H9 (cell line): ENCODE measurements around the gene VPREB3. TPM values are rescaled to one million over a fixed set of nuclear protein-coding genes. Genes with fewer than 3 reads are reported as not detected.

Experiments
- DNase-seq: peaks from one replicate; pipeline ENCODE4 v3.0.0-alpha.2; 2017
- H2AFZ ChIP-seq: one replicate; pipeline ENCODE4 v1.6.1; 2013; ENCODE audit warnings: mild to moderate bottlenecking, low read length, control low read depth, moderate library complexity
- H2AK5ac ChIP-seq: 2 replicates; pipeline ENCODE4 v1.6.1; 2013; ENCODE audit warnings: low read length, control low read depth, mixed read lengths; ENCODE audit not compliant: insufficient read length
- H2BK120ac ChIP-seq: one replicate; pipeline ENCODE4 v1.6.1; 2013; ENCODE audit warnings: low read depth, mild to moderate bottlenecking, low read length, control low read depth, inconsistent platforms; ENCODE audit not compliant: poor library complexity, severe bottlenecking
- H2BK12ac ChIP-seq: 2 replicates; pipeline ENCODE4 v1.6.1; 2013; ENCODE audit warnings: low read length, control low read depth, mixed read lengths, low read depth; ENCODE audit not compliant: insufficient read length
- H2BK15ac ChIP-seq: 2 replicates; pipeline ENCODE4 v1.6.1; 2013; ENCODE audit warnings: low read depth, low read length, control low read depth
- H2BK20ac ChIP-seq: one replicate; pipeline ENCODE4 v1.6.1; 2013; ENCODE audit warnings: low read depth, mild to moderate bottlenecking, low read length, control low read depth, inconsistent platforms; ENCODE audit not compliant: poor library complexity, severe bottlenecking
- H2BK5ac ChIP-seq: 2 replicates; pipeline ENCODE4 v1.6.1; 2013; ENCODE audit warnings: low read length, control low read depth, mixed read lengths; ENCODE audit not compliant: insufficient read length
- H3K14ac ChIP-seq: 2 replicates; pipeline ENCODE4 v1.6.1; 2013; ENCODE audit warnings: low read length, control low read depth; ENCODE audit not compliant: insufficient read depth
- H3K18ac ChIP-seq: 2 replicates; pipeline ENCODE4 v1.6.1; 2013; ENCODE audit warnings: low read depth, mild to moderate bottlenecking, mixed read lengths, low read length, control low read depth; ENCODE audit not compliant: insufficient read length
- H3K23ac ChIP-seq: 2 replicates; pipeline ENCODE4 v1.6.1; 2013; ENCODE audit warnings: low read length, control low read depth, mixed read lengths, low read depth; ENCODE audit not compliant: insufficient read length
- H3K23me2 ChIP-seq: 2 replicates; pipeline ENCODE4 v1.6.1; 2013; ENCODE audit warnings: low read depth, mild to moderate bottlenecking, mixed read lengths, low read length, control low read depth; ENCODE audit not compliant: insufficient read length, poor library complexity, severe bottlenecking
- H3K27ac ChIP-seq: 2 replicates; pipeline ENCODE4 v1.5.1; 2013; ENCODE audit warnings: low read length, control low read depth, mixed read lengths, low read depth; ENCODE audit not compliant: insufficient read length
- H3K27me3 ChIP-seq: 2 replicates; pipeline ENCODE4 v1.6.1; 2013; ENCODE audit warnings: low read length, control low read depth, inconsistent platforms; ENCODE audit not compliant: insufficient read depth
- H3K4ac ChIP-seq: 2 replicates; pipeline ENCODE4 v1.6.1; 2013; ENCODE audit warnings: low read depth, mild to moderate bottlenecking, control low read depth, inconsistent platforms, low read length, moderate library complexity
- H3K4me1 ChIP-seq: 2 replicates; pipeline ENCODE4 v1.6.1; 2013; ENCODE audit warnings: low read length, control low read depth, inconsistent platforms; ENCODE audit not compliant: insufficient read depth
- H3K4me2 ChIP-seq: 2 replicates; pipeline ENCODE4 v1.6.1; 2013; ENCODE audit warnings: low read length, control low read depth, mixed read lengths; ENCODE audit not compliant: insufficient read length, insufficient read depth
- H3K56ac ChIP-seq: 2 replicates; pipeline ENCODE4 v1.6.1; 2013; ENCODE audit warnings: low read depth, mild to moderate bottlenecking, mixed read lengths, low read length, control low read depth; ENCODE audit not compliant: insufficient read length
- H3K79me1 ChIP-seq: 2 replicates; pipeline ENCODE4 v1.6.1; 2013; ENCODE audit warnings: low read depth, mild to moderate bottlenecking, moderate library complexity, low read length, control low read depth, inconsistent platforms; ENCODE audit not compliant: insufficient read depth, poor library complexity, severe bottlenecking
- H3K79me2 ChIP-seq: 2 replicates; pipeline ENCODE4 v1.6.1; 2013; ENCODE audit warnings: low read length, control low read depth, inconsistent platforms; ENCODE audit not compliant: insufficient read depth
- H3K9ac ChIP-seq: 2 replicates; pipeline ENCODE4 v1.6.1; 2013; ENCODE audit warnings: low read length, control low read depth, mixed read lengths; ENCODE audit not compliant: insufficient read length; ENCODE audit errors: extremely low read depth
- H3K9me3 ChIP-seq: one replicate; pipeline ENCODE4 v1.6.1; 2013; ENCODE audit warnings: low read depth, low read length, inconsistent platforms; ENCODE audit not compliant: control insufficient read depth
- H3T11ph ChIP-seq: one replicate; pipeline ENCODE4 v1.6.1; 2013; ENCODE audit warnings: mild to moderate bottlenecking, low read length, control low read depth, inconsistent platforms
- H4K20me1 ChIP-seq: one replicate; pipeline ENCODE4 v1.6.1; 2013; ENCODE audit not compliant: control insufficient read depth, insufficient read length, insufficient read depth
- H4K5ac ChIP-seq: 2 replicates; pipeline ENCODE4 v1.6.1; 2013; ENCODE audit warnings: low read depth, mild to moderate bottlenecking, mixed read lengths, low read length, control low read depth; ENCODE audit not compliant: insufficient read length
- H4K8ac ChIP-seq: replicated peaks from 2 replicates; pipeline ENCODE4 v1.6.1; 2013; ENCODE audit warnings: low read length, control low read depth, mixed read lengths, low read depth; ENCODE audit not compliant: insufficient read length
- H4K91ac ChIP-seq: 2 replicates; pipeline ENCODE4 v1.6.1; 2013; ENCODE audit warnings: low read depth, mild to moderate bottlenecking, moderate library complexity, mixed read lengths, low read length, control low read depth; ENCODE audit not compliant: insufficient read length
- H3K27ac Mint-ChIP-seq, 3 experiments: 2 replicates in 2 of 3; 3 replicates in 1 of 3; pipeline ENCODE4 v1.8.0; 2020 to 2021; ENCODE audit warnings: mixed read lengths in 3 of 3, mild to moderate bottlenecking in 1 of 3, moderate library complexity in 1 of 3
- H3K27me3 Mint-ChIP-seq: 2 replicates; pipeline ENCODE4 v1.8.0; 2021; ENCODE audit warnings: low read depth, mild to moderate bottlenecking, moderate library complexity, mixed read lengths
- H3K36me3 Mint-ChIP-seq, 3 experiments: 2 replicates in 2 of 3; 3 replicates in 1 of 3; pipeline ENCODE4 v1.8.0; 2020 to 2021; ENCODE audit warnings: low read depth in 3 of 3, mixed read lengths in 3 of 3; ENCODE audit not compliant: insufficient read depth in 1 of 3
- H3K4me1 Mint-ChIP-seq, 2 experiments: 2 replicates each; pipeline ENCODE4 v1.8.0; 2020; ENCODE audit warnings: mixed read lengths in 2 of 2
- H3K4me3 Mint-ChIP-seq, 2 experiments: 2 replicates in 1 of 2; 3 replicates in 1 of 2; pipeline ENCODE4 v1.8.0; 2020 to 2021; ENCODE audit warnings: mild to moderate bottlenecking in 2 of 2, mixed read lengths in 2 of 2, moderate library complexity in 1 of 2
- H3K9me3 Mint-ChIP-seq, 2 experiments: 2 replicates in 1 of 2; 3 replicates in 1 of 2; pipeline ENCODE4 v1.8.0; 2020; ENCODE audit warnings: mild to moderate bottlenecking in 2 of 2, mixed read lengths in 2 of 2, moderate library complexity in 1 of 2
- CTCF ChIP-seq: fragments of 200-600 bp; sonication (generic); conservative IDR thresholded peaks from 3 replicates; pipeline ENCODE4 v1.8.0; 2021; ENCODE audit warnings: antibody characterized with exemption, mild to moderate bottlenecking
- WGBS: extraction: QIAGEN DNeasy Blood & Tissue Kit; methylation state at CpG from one replicate; pipeline ENCODE4 v1.1.7; 2013; ENCODE audit warnings: missing lambda C conversion rate, low lambda C conversion rate, mixed read lengths; ENCODE audit not compliant: insufficient read length; ENCODE audit errors: extremely low coverage; 5-methylcytosine and 5-hydroxymethylcytosine counted together
- total RNA-seq: library from RNA; stranded (reverse); gene quantifications from 2 replicates; pipeline ENCODE4 v1.2.1, GENCODE V29; 2021

The VPREB3 gene
- total RNA-seq, 1 experiment from 2014 or later = 0.50 TPM

GRCh38 chr22:23796461-23796860, 42.2 kb upstream of the VPREB3 start:
- peaks cover 52 to 90% (median 87%) of the 10 kb centered on the region in 3 experiments for H3K36me3 Mint-ChIP-seq

More at GRCh38 chr22:23796461-23796860, 42.2 kb upstream of the VPREB3 start:
- Histone ChIP-seq H3K27ac (no peak overlapping the region), H2BK12ac (no peak overlapping the region), H3K27me3 (no peaks in the 10 kb centered on the region; the same call in 1 of the 2 replicates), H2AK5ac (no peak overlapping the region), H3K79me1 (no peaks in the 10 kb centered on the region), H4K91ac (no peak overlapping the region), H3K9me3 (no peaks in the 10 kb centered on the region), H3K4ac (no peak overlapping the region), H2BK5ac (no peak overlapping the region), H3K14ac (no peak overlapping the region), H3T11ph (no peak overlapping the region), H2BK20ac (no peak overlapping the region), H2BK15ac (no peak overlapping the region), H3K4me2 (no peak overlapping the region), H2AFZ (no peak overlapping the region), H3K79me2 (no peaks in the 10 kb centered on the region; the same call in 1 of the 2 replicates), H3K56ac (no peak overlapping the region), H4K20me1 (no peaks in the 10 kb centered on the region), H3K23ac (no peak overlapping the region), H3K18ac (no peak overlapping the region), H4K8ac (no peak overlapping the region), H3K9ac (no peak overlapping the region), H4K5ac (no peak overlapping the region), H3K23me2 (no peaks in the 10 kb centered on the region), H3K4me1 (no peaks in the 10 kb centered on the region), H2BK120ac (no peak overlapping the region)
- H3K4me3 Mint-ChIP-seq = no peak overlapping the region
- no peaks in the 10 kb centered on the region for H3K4me1 Mint-ChIP-seq
- no peaks in the 10 kb centered on the region; a peak in 1 of 5 replicates for H3K9me3 Mint-ChIP-seq
- no peaks in the 10 kb centered on the region for H3K27me3 Mint-ChIP-seq
- H3K27ac Mint-ChIP-seq = 0 out of 7 replicates have a peak overlapping the region, but pooled peaks of 1 of the 3 experiments have one; percentile 40
- no CpG with 5 or more reads among the region's 5 CpGs for WGBS
- no peak for TF ChIP-seq CTCF
- DNase-seq = no peak
